GM12878 (cell line): Measurements from ENCODE around the gene OR5I1. TPM values are rescaled to one million over a fixed set of nuclear protein-coding genes. Genes with fewer than 3 reads are reported as not detected.

ENCODE experiments used
- ATAC-seq: fragments of 200-7000 bp; cut with Tn5 transposase; 3 replicates; pipeline ENCODE4 v1.9.1; 2020; ENCODE audit warnings: mild to moderate bottlenecking, moderate library complexity
- BruUV-seq: library from RNA; stranded (reverse); fragments of 400-500 nt; replicated peaks from 2 replicates; lab custom pipeline; 2021; lab: Mats Ljungman, UMichigan
- CTCF ChIA-PET: fragments of 300-600 bp; sonication (Branson Sonifier 250); formaldehyde crosslinking; extraction: SDS; loops from one replicate; lab custom pipeline; 2021; ENCODE audit warnings: inconsistent platforms; lab: Yijun Ruan, JAX
- POLR2A ChIA-PET: fragments of 350-600 bp; formaldehyde crosslinking; extraction: SDS; loops from one replicate; lab custom pipeline; 2021; ENCODE audit warnings: inconsistent platforms; lab: Charles Lee
- RAD21 ChIA-PET: fragments of 300-600 bp; sonication (Branson Sonifier 250); formaldehyde crosslinking; loops from one replicate; lab custom pipeline; 2023; ENCODE audit warnings: antibody characterized with exemption; ENCODE audit not compliant: unreplicated experiment; lab: Charles Lee
- SMC1A ChIA-PET: fragments of 300-600 bp; sonication (Branson Sonifier 250); formaldehyde crosslinking; loops from one replicate; lab custom pipeline; 2023; ENCODE audit not compliant: unreplicated experiment, uncharacterized antibody; lab: Charles Lee
- DNase-seq: peaks from one replicate; pipeline ENCODE4 v3.0.0-alpha.2; 2011; ENCODE audit warnings: low read depth, low spot score
- FAIRE-seq: peaks from 3 replicates; lab custom pipeline; 2011; peaks lifted over from hg19 to GRCh38; lab: Jason Lieb, UNC
- H2AFZ ChIP-seq: 2 replicates; pipeline ENCODE4 v1.6.0; 2011; ENCODE audit warnings: low read depth, low read length, control low read depth; ENCODE audit not compliant: control insufficient read depth
- H3K27ac ChIP-seq: 2 replicates; pipeline ENCODE4 v1.5.1; 2011; ENCODE audit warnings: control low read depth; ENCODE audit not compliant: control insufficient read depth, insufficient read depth
- H3K27me3 ChIP-seq, 2 experiments: replicated peaks in 1 of 2; 2 replicates each; pipeline versions ENCODE4 v1.6.0 to v1.6.1; 2011; ENCODE audit warnings: low read length in 1 of 2; ENCODE audit not compliant: control insufficient read depth in 2 of 2, insufficient read depth in 2 of 2
- H3K36me3 ChIP-seq, 2 experiments: 2 replicates each; pipeline ENCODE4 v1.5.1; 2011; ENCODE audit warnings: low read length in 1 of 2; ENCODE audit not compliant: control insufficient read depth in 2 of 2, insufficient read depth in 2 of 2
- H3K4me1 ChIP-seq: 2 replicates; pipeline ENCODE4 v1.6.1; 2011; ENCODE audit warnings: mild to moderate bottlenecking, low read length, moderate library complexity, mixed read lengths; ENCODE audit not compliant: control insufficient read depth, insufficient read depth
- H3K4me2 ChIP-seq: 2 replicates; pipeline ENCODE4 v1.6.0; 2011; ENCODE audit warnings: control low read depth; ENCODE audit not compliant: control insufficient read depth, insufficient read depth
- H3K4me3 ChIP-seq: fragments of 200-600 bp; sonication (generic); 2 replicates; pipeline ENCODE4 v1.5.1; 2016
- H3K79me2 ChIP-seq: 2 replicates; pipeline ENCODE4 v1.6.0; 2011; ENCODE audit warnings: low read length; ENCODE audit not compliant: control insufficient read depth, insufficient read depth
- H3K9ac ChIP-seq: 2 replicates; pipeline ENCODE4 v1.8.0; 2011; ENCODE audit warnings: low read length, control low read depth, mixed read lengths; ENCODE audit not compliant: control insufficient read depth, insufficient read depth
- H3K9me3 ChIP-seq: replicated peaks from 3 replicates; pipeline ENCODE4 v1.5.1; 2011; ENCODE audit warnings: mild to moderate bottlenecking, low read length; ENCODE audit not compliant: control insufficient read depth, insufficient read depth
- H4K20me1 ChIP-seq: 2 replicates; pipeline ENCODE4 v1.6.0; 2011; ENCODE audit not compliant: control insufficient read depth, insufficient read depth
- ATF7 ChIP-seq: fragments of 450-650 bp; IDR thresholded peaks from 2 replicates; pipeline ENCODE4 v1.6.1; 2016; ENCODE audit warnings: low read depth, mild to moderate bottlenecking
- CBX3 ChIP-seq: fragments of 200-600 bp; sonication (generic); IDR thresholded peaks from 2 replicates; pipeline ENCODE4 v1.6.1; 2016; ENCODE audit warnings: low read depth, borderline replicate concordance
- EGR1 ChIP-seq, 2 experiments: IDR thresholded peaks; 1 replicate in 1 of 2; 2 replicates in 1 of 2; pipeline ENCODE4 v1.6.1; 2011 to 2012; ENCODE audit warnings: low read depth in 2 of 2, low read length in 2 of 2, borderline replicate concordance in 1 of 2, mild to moderate bottlenecking in 1 of 2, moderate library complexity in 1 of 2
- EZH2 ChIP-seq: IDR thresholded peaks from 2 replicates; pipeline ENCODE4 v1.6.1; 2012; ENCODE audit warnings: low read depth, mild to moderate bottlenecking, control low read depth, inconsistent platforms, low read length, borderline replicate concordance; ENCODE audit not compliant: control insufficient read depth
- LARP7 ChIP-seq: fragments of 450-650 bp; IDR thresholded peaks from 2 replicates; pipeline ENCODE4 v1.6.1; 2017; ENCODE audit warnings: mild to moderate bottlenecking
- MYC ChIP-seq: IDR thresholded peaks from 2 replicates; pipeline ENCODE4 v1.6.1; 2011; ENCODE audit warnings: mild to moderate bottlenecking, low read length, moderate library complexity, inconsistent platforms; ENCODE audit not compliant: insufficient read depth, insufficient replicate concordance, insufficient read length, severe bottlenecking
- NBN ChIP-seq: fragments of 450-650 bp; IDR thresholded peaks from 2 replicates; pipeline ENCODE4 v1.6.1; 2016
- NFXL1 ChIP-seq: fragments of 450-650 bp; IDR thresholded peaks from 2 replicates; pipeline ENCODE4 v1.6.1; 2017; ENCODE audit warnings: antibody characterized with exemption, mild to moderate bottlenecking, borderline replicate concordance
- NR2C1 ChIP-seq: fragments of 450-650 bp; IDR thresholded peaks from 2 replicates; pipeline ENCODE4 v1.6.1; 2017; ENCODE audit warnings: antibody characterized with exemption, mild to moderate bottlenecking, moderate library complexity
- POU2F2 ChIP-seq: IDR thresholded peaks from 3 replicates; pipeline ENCODE4 v1.6.1; 2011; ENCODE audit warnings: low read depth, mild to moderate bottlenecking, low read length, borderline replicate concordance
- SIX5 ChIP-seq: IDR thresholded peaks from 2 replicates; pipeline ENCODE4 v1.6.1; 2011; ENCODE audit warnings: mild to moderate bottlenecking, low read depth, low read length, moderate library complexity; ENCODE audit not compliant: severe bottlenecking
- SP1 ChIP-seq: IDR thresholded peaks from one replicate; pipeline ENCODE4 v1.6.1; 2011; ENCODE audit warnings: low read depth, low read length
- TCF7 ChIP-seq: IDR thresholded peaks from 2 replicates; pipeline ENCODE4 v1.6.1; 2014; ENCODE audit warnings: antibody characterized with exemption, borderline replicate concordance
- ZBTB33 ChIP-seq: fragments of 450-650 bp; IDR thresholded peaks from 2 replicates; pipeline ENCODE4 v1.6.1; 2017; ENCODE audit warnings: mild to moderate bottlenecking
- ZNF24 ChIP-seq: fragments of 450-650 bp; IDR thresholded peaks from 2 replicates; pipeline ENCODE4 v1.6.1; 2017; ENCODE audit warnings: antibody characterized with exemption, mild to moderate bottlenecking
- WGBS: methylation state at CpG from one replicate; pipeline ENCODE4 v1.1.6; 2016; ENCODE audit warnings: low lambda C conversion rate; ENCODE audit not compliant: insufficient replicate concordance, insufficient coverage; ENCODE audit errors: missing lambda C conversion rate; 5-methylcytosine and 5-hydroxymethylcytosine counted together
- in situ Hi-C: fragments of 300-500 bp; cut with MboI; formaldehyde crosslinking; loops from 9 replicates; pipeline ENCODE4 v1.14.3; 2018; ENCODE audit warnings: mixed read lengths
- intact Hi-C: fragments of 100-400 bp; cut with micrococcal nuclease; formaldehyde crosslinking; loops from one replicate; pipeline ENCODE4 v1.14.2; 2022; ENCODE audit not compliant: unreplicated experiment
- polyA plus RNA-seq, 11 experiments: library from polyadenylated mRNA; depleted of rRNA in 4 of 11; unstranded in 6 of 11; stranded (reverse) in 5 of 11; fragments of >200 nt; fragmentation: Nextera tagmentation in 4 of 11; fragmentation: Illumina TruSeq in 1 of 11; extraction: Ambion mirVana in 4 of 11; extraction: Trizol in 1 of 11; gene quantifications; 1 replicate in 1 of 11; 2 replicates in 10 of 11; pipeline versions ENCODE4 v1.2.1 to v1.2.3, GENCODE V29; 2011 to 2016; ENCODE audit warnings: inconsistent platforms in 2 of 11, missing spikeins in 2 of 11, low read depth in 1 of 11
- total RNA-seq, 4 experiments: library from RNA; depleted of rRNA in 3 of 4; stranded (reverse); fragments of >200 nt in 3 of 4; fragmentation: Illumina TruSeq in 1 of 4; extraction: Trizol in 1 of 4; gene quantifications; 2 replicates each; pipeline versions ENCODE4 v1.2.1 to v1.2.3, GENCODE V29; 2013 to 2021
- TF ChIP-seq, protein P1 (sequence below): fragments of 450-650 bp; IDR thresholded peaks from 2 replicates; pipeline ENCODE4 v1.6.1; 2017; ENCODE audit warnings: mild to moderate bottlenecking, moderate library complexity
- TF ChIP-seq, protein P2 (sequence below): fragments of 450-650 bp; IDR thresholded peaks from 2 replicates; pipeline ENCODE4 v1.6.1; 2017; ENCODE audit warnings: borderline replicate concordance

OR5I1 gene
- total and polyA plus RNA-seq, 10 of the 15 experiments (the other 5 are each of a cell fraction or from before 2014, with no cell fraction given) = not detected

- FAIRE-seq (no peak), ATAC-seq (no peak), DNase-seq (no peak)
- H3K79me2 ChIP-seq = no peaks in the 10 kb centered on the region
- no TSS peak for BruUV-seq
- no peaks in the 10 kb centered on the region for H3K27me3 ChIP-seq
- H3K9me3 ChIP-seq = no peaks in the 10 kb centered on the region
- no peak overlapping the region for H3K9ac ChIP-seq
- H4K20me1 ChIP-seq = no peaks in the 10 kb centered on the region
- TF ChIP-seq, protein P1, sequence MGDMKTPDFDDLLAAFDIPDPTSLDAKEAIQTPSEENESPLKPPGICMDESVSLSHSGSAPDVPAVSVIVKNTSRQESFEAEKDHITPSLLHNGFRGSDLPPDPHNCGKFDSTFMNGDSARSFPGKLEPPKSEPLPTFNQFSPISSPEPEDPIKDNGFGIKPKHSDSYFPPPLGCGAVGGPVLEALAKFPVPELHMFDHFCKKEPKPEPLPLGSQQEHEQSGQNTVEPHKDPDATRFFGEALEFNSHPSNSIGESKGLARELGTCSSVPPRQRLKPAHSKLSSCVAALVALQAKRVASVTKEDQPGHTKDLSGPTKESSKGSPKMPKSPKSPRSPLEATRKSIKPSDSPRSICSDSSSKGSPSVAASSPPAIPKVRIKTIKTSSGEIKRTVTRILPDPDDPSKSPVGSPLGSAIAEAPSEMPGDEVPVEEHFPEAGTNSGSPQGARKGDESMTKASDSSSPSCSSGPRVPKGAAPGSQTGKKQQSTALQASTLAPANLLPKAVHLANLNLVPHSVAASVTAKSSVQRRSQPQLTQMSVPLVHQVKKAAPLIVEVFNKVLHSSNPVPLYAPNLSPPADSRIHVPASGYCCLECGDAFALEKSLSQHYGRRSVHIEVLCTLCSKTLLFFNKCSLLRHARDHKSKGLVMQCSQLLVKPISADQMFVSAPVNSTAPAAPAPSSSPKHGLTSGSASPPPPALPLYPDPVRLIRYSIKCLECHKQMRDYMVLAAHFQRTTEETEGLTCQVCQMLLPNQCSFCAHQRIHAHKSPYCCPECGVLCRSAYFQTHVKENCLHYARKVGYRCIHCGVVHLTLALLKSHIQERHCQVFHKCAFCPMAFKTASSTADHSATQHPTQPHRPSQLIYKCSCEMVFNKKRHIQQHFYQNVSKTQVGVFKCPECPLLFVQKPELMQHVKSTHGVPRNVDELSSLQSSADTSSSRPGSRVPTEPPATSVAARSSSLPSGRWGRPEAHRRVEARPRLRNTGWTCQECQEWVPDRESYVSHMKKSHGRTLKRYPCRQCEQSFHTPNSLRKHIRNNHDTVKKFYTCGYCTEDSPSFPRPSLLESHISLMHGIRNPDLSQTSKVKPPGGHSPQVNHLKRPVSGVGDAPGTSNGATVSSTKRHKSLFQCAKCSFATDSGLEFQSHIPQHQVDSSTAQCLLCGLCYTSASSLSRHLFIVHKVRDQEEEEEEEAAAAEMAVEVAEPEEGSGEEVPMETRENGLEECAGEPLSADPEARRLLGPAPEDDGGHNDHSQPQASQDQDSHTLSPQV = no peak
- TF ChIP-seq POU2F2 (no peak), TCF7 (no peak), ATF7 (no peak), ZNF24 (no peak), SIX5 (no peak), CBX3 (no peak), EZH2 (no peak), NBN (no peak), ZBTB33 (no peak), NFXL1 (no peak), LARP7 (no peak), MYC (no peak), SP1 (no peak), NR2C1 (no peak), EGR1 (IDR thresholded peaks at IDR 0.05; ENCODE audit: borderline replicate concordance in 1 of 2, low read depth in 2 of 2, low read length in 2 of 2) (no peak)
- TF ChIP-seq, protein P2, sequence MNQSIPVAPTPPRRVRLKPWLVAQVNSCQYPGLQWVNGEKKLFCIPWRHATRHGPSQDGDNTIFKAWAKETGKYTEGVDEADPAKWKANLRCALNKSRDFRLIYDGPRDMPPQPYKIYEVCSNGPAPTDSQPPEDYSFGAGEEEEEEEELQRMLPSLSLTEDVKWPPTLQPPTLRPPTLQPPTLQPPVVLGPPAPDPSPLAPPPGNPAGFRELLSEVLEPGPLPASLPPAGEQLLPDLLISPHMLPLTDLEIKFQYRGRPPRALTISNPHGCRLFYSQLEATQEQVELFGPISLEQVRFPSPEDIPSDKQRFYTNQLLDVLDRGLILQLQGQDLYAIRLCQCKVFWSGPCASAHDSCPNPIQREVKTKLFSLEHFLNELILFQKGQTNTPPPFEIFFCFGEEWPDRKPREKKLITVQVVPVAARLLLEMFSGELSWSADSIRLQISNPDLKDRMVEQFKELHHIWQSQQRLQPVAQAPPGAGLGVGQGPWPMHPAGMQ = no peak
- in situ Hi-C loops (no loop called here), intact Hi-C loops (no loop called here)
- ChIA-PET RAD21 (no interaction called here), POLR2A (no interaction called here), CTCF (no interaction called here), SMC1A (interaction anchor here (1.2 kb wide), 1 partner anchor 12 kb away, joined by 3 read pairs; no protein-coding TSS in a partner anchor)
- H3K4me2 ChIP-seq = no peak overlapping the region
- no peaks in the 10 kb centered on the region for H3K36me3 ChIP-seq
- 45% methylated on average over 5 of the region's 5 CpGs for WGBS
- H3K27ac ChIP-seq = no peak overlapping the region
- no peaks in the 10 kb centered on the region for H3K4me1 ChIP-seq
- H3K4me3 ChIP-seq = no peak overlapping the region
- H2AFZ ChIP-seq = no peak overlapping the region
Measured at GRCh38 chr11:55967914-55968313, 31.7 kb upstream of the OR5I1 start.
